ACHN (cell line): ENCODE data around the gene ABL2.
A peak's percentile ranks its signal among the peaks of the same experiment; 100 is the strongest.
"Not testable (repeated sequence)": the region's sequence is repeated elsewhere in the genome, so short reads cannot be mapped to it uniquely, and the experiment has no call there.

Experiments
- DNase-seq: peaks from one replicate; pipeline ENCODE4 v3.0.0-alpha.2; 2015
- in situ Hi-C: cut with HindIII; loops from 2 replicates; pipeline ENCODE4 v1.10.0; 2017; ENCODE audit warnings: low sequenced_read_pairs, low pct_ligation_motif_present, low pct_unique_long_range_greater_than_20kb

Gene ABL2

GRCh38 chr1:179146476-179146875 is 83.0 kb downstream of the ABL2 start:
- DNase-seq = no peak
- in situ Hi-C loops = no loop called here

GRCh38 chr1:179145521-179145920 is 84.0 kb downstream of the ABL2 start:
- DNase-seq = no peak
- in situ Hi-C loops = no loop called here

- in situ Hi-C loops = no loop called here
- DNase-seq = no peak
Measured at GRCh38 chr1:179144626-179145025, 84.9 kb downstream of the ABL2 start.

- in situ Hi-C loops = no loop called here
- peak; percentile 95 for DNase-seq
Measured at GRCh38 chr1:179143322-179143721, 86.2 kb downstream of the ABL2 start.

- in situ Hi-C loops = no loop called here
- DNase-seq = peak; percentile 99
Measured at GRCh38 chr1:179142889-179143299, 86.6 kb downstream of the ABL2 start.

GRCh38 chr1:179141592-179142251 is 87.8 kb downstream of the ABL2 start:
- in situ Hi-C loops = no loop called here
- peak; percentile 78 for DNase-seq

- in situ Hi-C loops, DNase-seq: not testable (repeated sequence)
Measured at GRCh38 chr1:179138755-179139154, 90.7 kb downstream of the ABL2 start.

- in situ Hi-C loops = no loop called here
- no peak for DNase-seq
Measured at GRCh38 chr1:179137617-179138255, 91.7 kb downstream of the ABL2 start.

- in situ Hi-C loops, DNase-seq: not testable (repeated sequence)
Measured at GRCh38 chr1:179135707-179136106, 93.8 kb downstream of the ABL2 start.

- in situ Hi-C loops, DNase-seq: not testable (repeated sequence)
Measured at GRCh38 chr1:179135168-179135567, 94.3 kb downstream of the ABL2 start.

- in situ Hi-C loops = no loop called here
- peak; percentile 48 for DNase-seq
Measured at GRCh38 chr1:179129702-179130473, 99.6 kb downstream of the ABL2 start.

GRCh38 chr1:179128520-179128919 is 101.0 kb downstream of the ABL2 start:
- in situ Hi-C loops = no loop called here
- DNase-seq = no peak

- no peak for DNase-seq
- in situ Hi-C loops = no loop called here
Measured at GRCh38 chr1:179127163-179127895, 102.1 kb downstream of the ABL2 start.

GRCh38 chr1:179126338-179127060 is 103.0 kb downstream of the ABL2 start:
- DNase-seq = no peak
- in situ Hi-C loops = no loop called here

GRCh38 chr1:179124873-179125272 is 104.6 kb downstream of the ABL2 start:
- no peak for DNase-seq
- in situ Hi-C loops = no loop called here

GRCh38 chr1:179121159-179121938 is 108.1 kb downstream of the ABL2 start:
- in situ Hi-C loops = no loop called here

GRCh38 chr1:179120736-179121135 is 108.7 kb downstream of the ABL2 start:
- DNase-seq = no peak
- in situ Hi-C loops = no loop called here

More at GRCh38 chr1:179121159-179121938, 108.1 kb downstream of the ABL2 start:
- DNase-seq = peak; percentile 62

GRCh38 chr1:179119513-179119912 is 110.0 kb downstream of the ABL2 start:
- no peak for DNase-seq
- in situ Hi-C loops = no loop called here
